Measurements from ENCODE around the gene GLI3.
A peak's percentile ranks its signal among the peaks of the same experiment; 100 is the strongest.

GLI3 gene

DNA sequence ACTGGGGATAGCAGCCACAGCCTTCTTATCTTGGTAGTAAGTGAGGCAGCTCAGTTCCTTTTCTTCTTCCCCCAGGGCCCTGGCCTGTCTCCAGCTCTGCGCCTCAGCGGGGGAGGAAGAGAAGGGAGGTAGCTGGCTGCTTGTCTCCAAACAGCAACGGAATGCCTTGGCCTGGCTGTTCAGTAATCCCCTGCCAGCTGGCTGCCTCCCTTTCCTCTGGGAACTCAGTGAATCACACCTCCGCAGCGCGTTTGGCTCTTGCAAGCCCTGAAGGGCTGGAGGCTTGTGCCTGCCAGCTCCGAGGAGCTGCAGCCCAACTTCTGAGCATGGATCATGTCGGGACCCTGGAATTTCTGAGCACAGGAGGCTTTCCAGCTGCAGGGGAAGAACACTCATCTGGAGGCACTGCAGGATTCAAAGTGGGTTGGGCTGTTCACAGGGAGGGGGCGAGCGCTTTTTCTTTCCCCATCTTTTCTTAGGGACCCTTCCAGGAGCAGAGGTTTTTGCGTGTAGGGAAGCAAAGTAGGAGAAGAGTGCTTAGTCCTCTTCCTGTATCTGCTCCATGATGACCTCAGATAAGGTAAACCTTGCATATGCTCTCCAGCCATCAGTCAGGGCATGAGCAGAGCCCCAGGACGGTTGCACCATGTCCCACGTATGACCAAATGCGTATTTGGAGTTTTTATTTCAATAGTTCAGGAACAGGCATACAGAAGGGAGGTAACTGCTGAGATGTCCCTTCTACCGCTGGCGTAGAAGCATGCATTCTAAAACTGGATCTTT lies 280.9 kb downstream of the GLI3 start:
- Histone ChIP-seq H3K27ac (no peak overlapping the region), H3K4me3 (peak overlapping the region; percentile 24)
- TF ChIP-seq, protein P1, sequence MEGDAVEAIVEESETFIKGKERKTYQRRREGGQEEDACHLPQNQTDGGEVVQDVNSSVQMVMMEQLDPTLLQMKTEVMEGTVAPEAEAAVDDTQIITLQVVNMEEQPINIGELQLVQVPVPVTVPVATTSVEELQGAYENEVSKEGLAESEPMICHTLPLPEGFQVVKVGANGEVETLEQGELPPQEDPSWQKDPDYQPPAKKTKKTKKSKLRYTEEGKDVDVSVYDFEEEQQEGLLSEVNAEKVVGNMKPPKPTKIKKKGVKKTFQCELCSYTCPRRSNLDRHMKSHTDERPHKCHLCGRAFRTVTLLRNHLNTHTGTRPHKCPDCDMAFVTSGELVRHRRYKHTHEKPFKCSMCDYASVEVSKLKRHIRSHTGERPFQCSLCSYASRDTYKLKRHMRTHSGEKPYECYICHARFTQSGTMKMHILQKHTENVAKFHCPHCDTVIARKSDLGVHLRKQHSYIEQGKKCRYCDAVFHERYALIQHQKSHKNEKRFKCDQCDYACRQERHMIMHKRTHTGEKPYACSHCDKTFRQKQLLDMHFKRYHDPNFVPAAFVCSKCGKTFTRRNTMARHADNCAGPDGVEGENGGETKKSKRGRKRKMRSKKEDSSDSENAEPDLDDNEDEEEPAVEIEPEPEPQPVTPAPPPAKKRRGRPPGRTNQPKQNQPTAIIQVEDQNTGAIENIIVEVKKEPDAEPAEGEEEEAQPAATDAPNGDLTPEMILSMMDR (IDR thresholded peaks at IDR 0.05), result no peak
- peak; percentile 96 for DNase-seq (ENCODE audit: low spot score)

GRCh38 chr7:41955451-41955850 lies 281.6 kb downstream of the GLI3 start:
- no peak overlapping the region for H3K27ac ChIP-seq
- no peak for DNase-seq (ENCODE audit: low spot score)
- peak overlapping the region; percentile 24 for H3K4me3 ChIP-seq
- TF ChIP-seq, protein P1 (IDR thresholded peaks at IDR 0.05), result no peak

DNA sequence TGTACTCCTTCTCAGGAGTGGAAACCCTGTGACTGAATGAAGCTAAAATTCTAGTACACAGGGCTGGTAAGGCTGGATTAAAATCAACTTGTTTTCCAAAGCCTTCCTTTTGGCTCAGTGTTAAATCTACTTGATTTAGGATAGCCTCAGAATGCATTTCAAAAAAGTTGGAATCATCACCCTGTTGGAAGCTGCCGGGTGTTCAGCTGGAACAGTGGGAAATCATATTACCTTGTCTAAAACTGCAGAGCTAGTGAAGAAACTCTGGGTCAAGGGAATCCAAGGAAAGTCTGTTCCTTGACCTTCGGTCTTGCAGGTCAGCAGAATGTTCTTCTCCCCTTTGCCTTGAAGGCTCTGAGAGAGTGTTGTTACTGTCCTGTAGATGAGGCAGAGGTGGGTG lies 282.0 kb downstream of the GLI3 start:
- TF ChIP-seq, protein P1 (IDR thresholded peaks at IDR 0.05), result no peak
- H3K4me3 ChIP-seq, result no peak overlapping the region
- no peak overlapping the region for H3K27ac ChIP-seq
- no peak for DNase-seq (ENCODE audit: low spot score)

- DNase-seq (ENCODE audit: low spot score), result no peak
- Histone ChIP-seq H3K27ac (no peak overlapping the region), H3K4me3 (no peak overlapping the region)
- TF ChIP-seq, protein P1 (IDR thresholded peaks at IDR 0.05), result no peak
These were observed 288.5 kb downstream of the GLI3 start for GRCh38 chr7:41948503-41948902.

- TF ChIP-seq, protein P1 (IDR thresholded peaks at IDR 0.05), result peak; percentile 97
- peak; percentile 88 for DNase-seq (ENCODE audit: low spot score)
- Histone ChIP-seq H3K27ac (peak overlapping the region in 1 of 2 donors; percentile 38), H3K4me3 (peak overlapping the region; percentile 68)
These were observed 293.9 kb downstream of the GLI3 start for GRCh38 chr7:41943094-41943577.

DNA sequence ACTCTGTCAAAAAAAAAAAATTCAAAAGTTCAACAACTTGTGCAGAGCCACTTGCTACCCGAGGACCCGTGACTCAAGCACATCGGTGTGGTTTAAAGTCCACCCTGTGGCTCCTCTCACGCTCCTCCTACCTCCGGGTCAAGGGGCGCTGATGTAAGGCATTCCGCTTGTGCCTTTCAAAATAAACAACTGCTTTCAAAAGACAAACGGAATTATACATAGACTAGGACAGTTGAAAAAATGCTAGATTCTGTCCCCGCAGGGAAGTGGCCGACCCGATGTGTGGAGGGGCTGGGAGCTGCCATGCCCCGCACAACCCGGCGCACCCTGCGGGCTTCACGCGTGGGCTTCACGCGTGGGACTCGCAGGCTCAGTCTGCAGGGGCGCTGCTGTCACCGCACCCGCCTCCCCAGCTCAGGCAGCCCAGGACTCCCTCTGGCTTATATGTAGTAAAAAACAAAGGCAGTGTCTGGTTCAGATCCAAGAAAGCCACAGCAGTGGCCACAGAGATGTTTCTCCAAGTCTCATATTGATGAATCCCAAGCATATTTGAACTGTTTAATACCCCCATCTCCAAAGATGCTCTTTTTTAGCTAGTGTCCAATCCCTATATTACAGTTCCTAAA lies 294.4 kb downstream of the GLI3 start:
- no peak for DNase-seq (ENCODE audit: low spot score)
- TF ChIP-seq, protein P1 (IDR thresholded peaks at IDR 0.05), result no peak
- H3K4me3 ChIP-seq, result peak overlapping the region; percentile 68
- H3K27ac ChIP-seq, result peak overlapping the region in 1 of 2 donors; percentile 38

Data from coronary artery (tissue), 2 donors.